Small intestine (tissue), 7 donors: ENCODE measurements around the gene CXXC4. TPM values are rescaled to one million over a fixed set of nuclear protein-coding genes. Genes with fewer than 3 reads are reported as not detected.

Source experiments
- DNase-seq, 2 donors: peaks; one replicate each; pipeline versions ENCODE4 v3.0.0 to v3.0.0-alpha.2; 2013
- FAIRE-seq: peaks from 2 replicates; lab custom pipeline; 2012; peaks lifted over from hg19 to GRCh38; lab: Jason Lieb, UNC
- H3K27ac ChIP-seq, 3 donors: one replicate each; pipeline ENCODE4 v1.5.1; 2013; ENCODE audit warnings: low read length in 2 of 3, mild to moderate bottlenecking in 2 of 3, control low read depth in 1 of 3, inconsistent platforms in 1 of 3, low read depth in 1 of 3, moderate library complexity in 1 of 3
- H3K27me3 ChIP-seq, 3 donors: one replicate each; pipeline ENCODE4 v1.6.1; 2013; ENCODE audit warnings: low read length in 3 of 3, inconsistent platforms in 1 of 3; ENCODE audit not compliant: control insufficient read depth in 3 of 3, insufficient read depth in 3 of 3
- H3K36me3 ChIP-seq, 3 donors: one replicate each; pipeline ENCODE4 v1.6.1; 2013; ENCODE audit warnings: low read length in 3 of 3, inconsistent platforms in 1 of 3, low read depth in 1 of 3, mild to moderate bottlenecking in 1 of 3, moderate library complexity in 1 of 3; ENCODE audit not compliant: control insufficient read depth in 3 of 3, insufficient read depth in 2 of 3
- H3K4me1 ChIP-seq, 3 donors: one replicate each; pipeline ENCODE4 v1.6.1; 2013; ENCODE audit warnings: low read length in 2 of 3, inconsistent platforms in 1 of 3, low read depth in 1 of 3, mild to moderate bottlenecking in 1 of 3, moderate library complexity in 1 of 3; ENCODE audit not compliant: control insufficient read depth in 3 of 3, insufficient read depth in 2 of 3
- H3K4me3 ChIP-seq, 3 donors: one replicate each; pipeline ENCODE4 v1.5.1; 2013; ENCODE audit warnings: low read length in 3 of 3, control low read depth in 1 of 3, inconsistent platforms in 1 of 3, low read depth in 1 of 3, mild to moderate bottlenecking in 1 of 3, moderate library complexity in 1 of 3
- H3K9me3 ChIP-seq, 2 donors: one replicate each; pipeline ENCODE4 v1.6.1; 2013; ENCODE audit warnings: low read depth in 1 of 2, low read length in 1 of 2; ENCODE audit not compliant: control insufficient read depth in 2 of 2, insufficient read depth in 1 of 2
- WGBS, 3 donors: extraction: QIAGEN DNeasy Blood & Tissue Kit; methylation state at CpG; one replicate each; pipeline ENCODE4 v1.1.7; 2013; 5-methylcytosine and 5-hydroxymethylcytosine counted together
- polyA plus RNA-seq, 4 donors: library from polyadenylated mRNA; stranded (reverse) in 3 of 4; unstranded in 1 of 4; fragments of 200-250 nt in 3 of 4; fragments of 120-200 nt in 1 of 4; gene quantifications; one replicate each; pipeline versions ENCODE4 v1.2.1 to v1.2.3, GENCODE V29; 2013
- donor health status: healthy with polysubstance abuse.
- donor health status: control.
- donor health status: control.
- donor health status: Bipolar disorder and iron deficiency.
- donor health status: healthy.

Gene CXXC4
- polyA plus RNA-seq, 4 donors, result 0.54 to 15.3 (median 1.2) TPM

GRCh38 chr4:104516884-104517283 lies 22.2 kb upstream of the CXXC4 start:
- Histone ChIP-seq H3K9me3 (no peaks in the 10 kb centered on the region), H3K4me1 (no peaks in the 10 kb centered on the region), H3K36me3 (no peaks in the 10 kb centered on the region), H3K27ac (no peak overlapping the region), H3K27me3 (no peaks in the 10 kb centered on the region), H3K4me3 (no peak overlapping the region)
- no peak for FAIRE-seq
- no peak for DNase-seq

- no peak for FAIRE-seq
- H3K9me3 ChIP-seq, result no peaks in the 10 kb centered on the region
These were observed 13.5 kb upstream of the CXXC4 start for GRCh38 chr4:104508224-104508623.

GRCh38 chr4:104507112-104507511 lies 12.4 kb upstream of the CXXC4 start:
- WGBS, 3 donors, result 35 to 100% (median 56%) methylated on average over 1 of the region's 1 CpG
- Histone ChIP-seq H3K9me3 (no peaks in the 10 kb centered on the region), H3K4me1 (no peaks in the 10 kb centered on the region), H3K27me3 (no peaks in the 10 kb centered on the region), H3K4me3 (no peak overlapping the region), H3K27ac (no peak overlapping the region), H3K36me3 (no peaks in the 10 kb centered on the region)
- DNase-seq (no peak), FAIRE-seq (no peak)

More at GRCh38 chr4:104508224-104508623, 13.5 kb upstream of the CXXC4 start:
- Histone ChIP-seq H3K36me3 (no peaks in the 10 kb centered on the region), H3K4me3 (no peak overlapping the region), H3K27ac (no peak overlapping the region), H3K27me3 (no peaks in the 10 kb centered on the region), H3K4me1 (no peaks in the 10 kb centered on the region)
- 38 to 56% (median 52%) methylated on average over 1 of the region's 1 CpG for WGBS, 3 donors
- no peak for DNase-seq

GRCh38 chr4:104504536-104504935 lies 9.8 kb upstream of the CXXC4 start:
- Histone ChIP-seq H3K36me3 (no peaks in the 10 kb centered on the region), H3K4me3 (no peak overlapping the region), H3K9me3 (no peaks in the 10 kb centered on the region), H3K27ac (no peak overlapping the region), H3K4me1 (peaks cover 0 to 11% (median under 1%) of the 10 kb centered on the region in 3 donors), H3K27me3 (no peaks in the 10 kb centered on the region)
- DNase-seq (no peak), FAIRE-seq (no peak)
- 57 to 81% (median 58%) methylated on average over 2 of the region's 2 CpGs for WGBS, 3 donors

GRCh38 chr4:104502471-104502870 lies 7.8 kb upstream of the CXXC4 start:
- Histone ChIP-seq H3K4me1 (peaks cover 0 to 18% (median 1%) of the 10 kb centered on the region in 3 donors), H3K9me3 (no peaks in the 10 kb centered on the region), H3K36me3 (no peaks in the 10 kb centered on the region), H3K27ac (no peak overlapping the region), H3K27me3 (no peaks in the 10 kb centered on the region), H3K4me3 (no peak overlapping the region)
- FAIRE-seq (no peak), DNase-seq (no peak)
- 81 to 97% (median 91%) methylated on average over 2 of the region's 2 CpGs for WGBS, 3 donors

GRCh38 chr4:104501290-104501689 lies 6.6 kb upstream of the CXXC4 start:
- Histone ChIP-seq H3K27me3 (no peaks in the 10 kb centered on the region), H3K4me3 (no peak overlapping the region), H3K27ac (peak overlapping the region in 1 of 3 donors; percentile 83), H3K4me1 (peaks cover 0 to 18% (median 1%) of the 10 kb centered on the region in 3 donors), H3K9me3 (no peaks in the 10 kb centered on the region), H3K36me3 (no peaks in the 10 kb centered on the region)
- FAIRE-seq (no peak), DNase-seq (peak; percentile 61 to 74)
- WGBS, 3 donors, result 23 to 40% (median 37%) methylated on average over 3 of the region's 3 CpGs

- Histone ChIP-seq H3K4me1 (peaks cover 0 to 18% (median 1%) of the 10 kb centered on the region in 3 donors), H3K27me3 (no peaks in the 10 kb centered on the region), H3K9me3 (no peaks in the 10 kb centered on the region), H3K27ac (peak overlapping the region; percentile 14 to 83 (median 45)), H3K36me3 (no peaks in the 10 kb centered on the region), H3K4me3 (no peak overlapping the region)
- DNase-seq, result peak; percentile 60 to 74
- 31 to 42% (median 40%) methylated on average over 5 of the region's 5 CpGs for WGBS, 3 donors
- no peak for FAIRE-seq
These were observed 5.7 kb upstream of the CXXC4 start for GRCh38 chr4:104500442-104500841.

GRCh38 chr4:104494185-104494584 lies 509 bp downstream of the CXXC4 start:
- WGBS, 3 donors, result 3 to 24% (median 14%) methylated on average over 5 of the region's 5 CpGs
- Histone ChIP-seq H3K27me3 (no peaks in the 10 kb centered on the region), H3K4me3 (peak overlapping the region in 2 of 3 donors; percentile 55 to 79), H3K27ac (peak overlapping the region; percentile 74 to 96 (median 75)), H3K36me3 (no peaks in the 10 kb centered on the region), H3K9me3 (no peaks in the 10 kb centered on the region), H3K4me1 (peaks cover 0 to 14% (median 0%) of the 10 kb centered on the region in 3 donors)
- FAIRE-seq, result no peak
- DNase-seq, result peak; percentile 59 to 68
